ENCODE results near the gene TPGS2.
"Not testable (repeated sequence)": the region's sequence is repeated elsewhere in the genome, so short reads cannot be mapped to it uniquely, and the experiment has no call there.

The TPGS2 gene

GRCh38 chr18:36776650-36777049 is 52.2 kb downstream of the TPGS2 start:
- Mint-ChIP-seq H3K9me3 (no peaks in the 10 kb centered on the region), H3K4me3 (no peak overlapping the region), H3K36me3 (ENCODE audit: low read depth) (peaks cover 5% of the 10 kb centered on the region), H3K4me1 (ENCODE audit: low read depth) (peaks cover 2% of the 10 kb centered on the region), H3K27me3 (ENCODE audit: low read depth) (no peaks in the 10 kb centered on the region), H3K27ac (no peak overlapping the region)

- no peaks in the 10 kb centered on the region for H3K27me3 Mint-ChIP-seq (ENCODE audit: low read depth)
- H3K27ac Mint-ChIP-seq = no peak overlapping the region
- peaks cover 10% of the 10 kb centered on the region for H3K4me1 Mint-ChIP-seq (ENCODE audit: low read depth)
Measured at GRCh38 chr18:36775396-36775795, 53.4 kb downstream of the TPGS2 start.

GRCh38 chr18:36772241-36772723 is 56.5 kb downstream of the TPGS2 start:
- H3K9me3 Mint-ChIP-seq = peaks cover 4% of the 10 kb centered on the region
- no peaks in the 10 kb centered on the region for H3K36me3 Mint-ChIP-seq (ENCODE audit: low read depth)
- H3K27me3 Mint-ChIP-seq (ENCODE audit: low read depth) = no peaks in the 10 kb centered on the region
- peaks cover 10% of the 10 kb centered on the region for H3K4me1 Mint-ChIP-seq (ENCODE audit: low read depth)
- H3K27ac Mint-ChIP-seq = no peak overlapping the region
- H3K4me3 Mint-ChIP-seq = no peak overlapping the region

More at GRCh38 chr18:36775396-36775795, 53.4 kb downstream of the TPGS2 start:
- Mint-ChIP-seq H3K36me3 (ENCODE audit: low read depth) (peaks cover 2% of the 10 kb centered on the region), H3K9me3 (peaks cover 4% of the 10 kb centered on the region), H3K4me3 (no peak overlapping the region)

GRCh38 chr18:36771245-36771644 is 57.6 kb downstream of the TPGS2 start:
- no peak overlapping the region for H3K4me3 Mint-ChIP-seq
- peaks cover 10% of the 10 kb centered on the region for H3K4me1 Mint-ChIP-seq (ENCODE audit: low read depth)
- peak overlapping the region; percentile 7 for H3K27ac Mint-ChIP-seq
- peaks cover 4% of the 10 kb centered on the region for H3K9me3 Mint-ChIP-seq
- no peaks in the 10 kb centered on the region for H3K27me3 Mint-ChIP-seq (ENCODE audit: low read depth)
- H3K36me3 Mint-ChIP-seq (ENCODE audit: low read depth) = no peaks in the 10 kb centered on the region

GRCh38 chr18:36770315-36770946 is 58.4 kb downstream of the TPGS2 start:
- Mint-ChIP-seq H3K27me3 (ENCODE audit: low read depth) (no peaks in the 10 kb centered on the region), H3K4me3 (no peak overlapping the region), H3K27ac (no peak overlapping the region), H3K9me3 (peaks cover 4% of the 10 kb centered on the region), H3K36me3 (ENCODE audit: low read depth) (no peaks in the 10 kb centered on the region), H3K4me1 (ENCODE audit: low read depth) (peaks cover 10% of the 10 kb centered on the region)

GRCh38 chr18:36769611-36770314 is 59.0 kb downstream of the TPGS2 start:
- H3K27ac Mint-ChIP-seq = no peak overlapping the region
- no peak overlapping the region for H3K4me3 Mint-ChIP-seq
- H3K36me3 Mint-ChIP-seq (ENCODE audit: low read depth) = no peaks in the 10 kb centered on the region
- H3K27me3 Mint-ChIP-seq (ENCODE audit: low read depth) = no peaks in the 10 kb centered on the region
- H3K4me1 Mint-ChIP-seq (ENCODE audit: low read depth) = peaks cover 10% of the 10 kb centered on the region
- H3K9me3 Mint-ChIP-seq = peaks cover 4% of the 10 kb centered on the region

- H3K4me3 Mint-ChIP-seq = no peak overlapping the region
- H3K9me3 Mint-ChIP-seq = peaks cover 4% of the 10 kb centered on the region
- no peak overlapping the region for H3K27ac Mint-ChIP-seq
- peaks cover 10% of the 10 kb centered on the region for H3K4me1 Mint-ChIP-seq (ENCODE audit: low read depth)
- no peaks in the 10 kb centered on the region for H3K36me3 Mint-ChIP-seq (ENCODE audit: low read depth)
- no peaks in the 10 kb centered on the region for H3K27me3 Mint-ChIP-seq (ENCODE audit: low read depth)
Measured at GRCh38 chr18:36769172-36769571, 59.6 kb downstream of the TPGS2 start.

GRCh38 chr18:36766836-36767235 is 62.0 kb downstream of the TPGS2 start:
- H3K27me3 Mint-ChIP-seq (ENCODE audit: low read depth) = no peaks in the 10 kb centered on the region
- peaks cover 4% of the 10 kb centered on the region for H3K9me3 Mint-ChIP-seq
- H3K4me3 Mint-ChIP-seq = no peak overlapping the region
- H3K27ac Mint-ChIP-seq = no peak overlapping the region
- H3K36me3 Mint-ChIP-seq (ENCODE audit: low read depth) = no peaks in the 10 kb centered on the region
- peaks cover 7% of the 10 kb centered on the region for H3K4me1 Mint-ChIP-seq (ENCODE audit: low read depth)

GRCh38 chr18:36762965-36763364 is 65.8 kb downstream of the TPGS2 start:
- not testable (repeated sequence) for H3K4me3 Mint-ChIP-seq; H3K27ac Mint-ChIP-seq; H3K4me1 Mint-ChIP-seq (ENCODE audit: low read depth); H3K36me3 Mint-ChIP-seq (ENCODE audit: low read depth); H3K9me3 Mint-ChIP-seq; H3K27me3 Mint-ChIP-seq (ENCODE audit: low read depth)

GRCh38 chr18:36762074-36762473 is 66.7 kb downstream of the TPGS2 start:
- Mint-ChIP-seq H3K27ac (no peak overlapping the region), H3K4me1 (ENCODE audit: low read depth) (no peaks in the 10 kb centered on the region), H3K27me3 (ENCODE audit: low read depth) (no peaks in the 10 kb centered on the region), H3K36me3 (ENCODE audit: low read depth) (no peaks in the 10 kb centered on the region), H3K9me3 (no peaks in the 10 kb centered on the region), H3K4me3 (no peak overlapping the region)

GRCh38 chr18:36761186-36761698 is 67.6 kb downstream of the TPGS2 start:
- no peak overlapping the region for H3K27ac Mint-ChIP-seq
- no peak overlapping the region for H3K4me3 Mint-ChIP-seq
- no peaks in the 10 kb centered on the region for H3K9me3 Mint-ChIP-seq
- H3K27me3 Mint-ChIP-seq (ENCODE audit: low read depth) = no peaks in the 10 kb centered on the region
- no peaks in the 10 kb centered on the region for H3K4me1 Mint-ChIP-seq (ENCODE audit: low read depth)
- H3K36me3 Mint-ChIP-seq (ENCODE audit: low read depth) = no peaks in the 10 kb centered on the region

- no peaks in the 10 kb centered on the region for H3K36me3 Mint-ChIP-seq (ENCODE audit: low read depth)
- H3K9me3 Mint-ChIP-seq = no peaks in the 10 kb centered on the region
- H3K27me3 Mint-ChIP-seq (ENCODE audit: low read depth) = no peaks in the 10 kb centered on the region
- no peaks in the 10 kb centered on the region for H3K4me1 Mint-ChIP-seq (ENCODE audit: low read depth)
- no peak overlapping the region for H3K4me3 Mint-ChIP-seq
- H3K27ac Mint-ChIP-seq = no peak overlapping the region
Measured at GRCh38 chr18:36760598-36760997, 68.2 kb downstream of the TPGS2 start.

- Mint-ChIP-seq H3K9me3 (no peaks in the 10 kb centered on the region), H3K4me3 (no peak overlapping the region), H3K36me3 (ENCODE audit: low read depth) (no peaks in the 10 kb centered on the region), H3K27me3 (ENCODE audit: low read depth) (no peaks in the 10 kb centered on the region), H3K4me1 (ENCODE audit: low read depth) (no peaks in the 10 kb centered on the region), H3K27ac (no peak overlapping the region)
Measured at GRCh38 chr18:36759167-36759776, 69.5 kb downstream of the TPGS2 start.

GRCh38 chr18:36758623-36759022 is 70.2 kb downstream of the TPGS2 start:
- Mint-ChIP-seq H3K27ac (no peak overlapping the region), H3K4me3 (no peak overlapping the region), H3K27me3 (ENCODE audit: low read depth) (no peaks in the 10 kb centered on the region), H3K9me3 (no peaks in the 10 kb centered on the region), H3K36me3 (ENCODE audit: low read depth) (no peaks in the 10 kb centered on the region), H3K4me1 (ENCODE audit: low read depth) (no peaks in the 10 kb centered on the region)

GRCh38 chr18:36757991-36758390 is 70.8 kb downstream of the TPGS2 start:
- Mint-ChIP-seq H3K4me1 (ENCODE audit: low read depth) (no peaks in the 10 kb centered on the region), H3K27ac (no peak overlapping the region), H3K4me3 (no peak overlapping the region), H3K27me3 (ENCODE audit: low read depth) (peaks cover under 1% of the 10 kb centered on the region), H3K36me3 (ENCODE audit: low read depth) (no peaks in the 10 kb centered on the region), H3K9me3 (no peaks in the 10 kb centered on the region)
